ENCODE measurements around the gene GATD1.

GATD1 gene

GRCh38 chr11:777288-778255, at the start of gene GATD1:
Gene GATD1 (minus strand): TSS chr11:777487. CDS start chr11:777462, 25 bp downstream.
- peak; percentile 96 to 98 for DNase-seq

GRCh38 chr11:826836-827145, 49.5 kb upstream of the GATD1 start:
- DNase-seq: peak in 1 of 2 experiments; percentile 44

- no peak for DNase-seq
Observed at GRCh38 chr11:826227-826621, 48.9 kb upstream of the GATD1 start.

- DNase-seq: no peak
Observed at GRCh38 chr11:825366-826226, 48.3 kb upstream of the GATD1 start.

- DNase-seq: no peak
Observed at GRCh38 chr11:824942-825341, 47.7 kb upstream of the GATD1 start.

- DNase-seq: no peak
Observed at GRCh38 chr11:824292-824880, 47.1 kb upstream of the GATD1 start.

GRCh38 chr11:823441-824291, 46.4 kb upstream of the GATD1 start:
- no peak for DNase-seq

GRCh38 chr11:821512-822371, 44.5 kb upstream of the GATD1 start:
- DNase-seq: no peak

- DNase-seq: no peak
Observed at GRCh38 chr11:820655-821511, 43.6 kb upstream of the GATD1 start.

GRCh38 chr11:819943-820649, 42.8 kb upstream of the GATD1 start:
- DNase-seq: peak; percentile 91 to 93

- peak; percentile 92 to 93 for DNase-seq
Observed at GRCh38 chr11:819129-819931, 42.0 kb upstream of the GATD1 start.

- DNase-seq: no peak
Observed at GRCh38 chr11:818396-819128, 41.3 kb upstream of the GATD1 start, which contains the start of gene PNPLA2. Gene PNPLA2 (plus strand): TSS chr11:818914. CDS start chr11:819719, 805 bp downstream.

- DNase-seq: no peak
Observed at GRCh38 chr11:816433-816779, 39.1 kb upstream of the GATD1 start.

GRCh38 chr11:815675-816432, 38.6 kb upstream of the GATD1 start:
- no peak for DNase-seq

GRCh38 chr11:813456-814096, 36.3 kb upstream of the GATD1 start:
- peak in 1 of 2 experiments; percentile 56 for DNase-seq

GRCh38 chr11:813072-813455, 35.8 kb upstream of the GATD1 start:
- no peak for DNase-seq

GRCh38 chr11:812390-812789, 35.1 kb upstream of the GATD1 start:
- no peak for DNase-seq

Data from activated T-cell treated with anti-CD3 and anti-CD28 coated beads, Interleukin-2, amount 50 U/mL, for 48 hours (primary cell).